HG02938 (cell line): ENCODE data around the gene ZNF221.

Experiments
- ATAC-seq: cut with Tn5 transposase; IDR thresholded peaks from one replicate; pipeline ENCODE4 v1.9.1; 2021; ENCODE audit warnings: mild to moderate bottlenecking, moderate library complexity; ENCODE audit not compliant: unreplicated experiment

The ZNF221 gene

DNA sequence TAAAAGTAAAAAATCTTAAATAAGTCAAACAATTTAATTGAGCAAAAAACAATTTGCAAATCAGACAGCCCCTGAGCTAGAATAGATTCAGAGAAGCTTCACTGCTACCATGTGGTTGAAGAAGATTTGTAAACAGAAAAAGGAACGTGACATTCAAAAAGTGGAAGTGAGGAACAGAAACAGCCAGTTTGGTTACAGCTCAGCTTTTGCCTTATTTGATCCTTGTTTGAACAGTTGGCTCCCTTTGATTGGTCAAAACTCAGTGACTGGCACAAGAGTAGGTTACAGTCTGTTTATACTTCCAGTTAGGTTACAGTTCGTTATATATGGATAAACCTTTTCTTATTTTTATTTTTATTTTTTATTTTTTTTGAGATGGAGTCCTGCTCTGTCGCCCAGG is 5.8 kb downstream of the ZNF221 start:
- ATAC-seq: no peak

DNA sequence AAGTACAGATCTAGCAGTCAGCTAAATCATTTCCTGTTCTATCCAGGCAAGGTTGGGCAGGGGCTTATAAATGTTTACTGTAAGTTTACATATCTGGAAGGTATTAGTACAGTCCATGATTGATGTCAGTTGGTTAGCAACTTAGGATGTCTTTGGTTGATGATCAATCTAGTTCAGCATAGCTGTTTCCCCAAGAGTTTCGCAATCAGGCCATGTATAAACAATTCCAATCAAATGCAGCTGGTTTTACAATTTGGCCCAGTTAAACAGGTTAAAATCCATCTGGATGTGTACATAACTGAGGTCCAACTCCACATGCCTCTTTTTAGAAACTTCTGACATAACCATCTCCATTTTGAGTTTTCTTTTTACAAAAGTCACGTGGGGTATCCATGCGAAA is 6.9 kb downstream of the ZNF221 start:
- no peak for ATAC-seq

DNA sequence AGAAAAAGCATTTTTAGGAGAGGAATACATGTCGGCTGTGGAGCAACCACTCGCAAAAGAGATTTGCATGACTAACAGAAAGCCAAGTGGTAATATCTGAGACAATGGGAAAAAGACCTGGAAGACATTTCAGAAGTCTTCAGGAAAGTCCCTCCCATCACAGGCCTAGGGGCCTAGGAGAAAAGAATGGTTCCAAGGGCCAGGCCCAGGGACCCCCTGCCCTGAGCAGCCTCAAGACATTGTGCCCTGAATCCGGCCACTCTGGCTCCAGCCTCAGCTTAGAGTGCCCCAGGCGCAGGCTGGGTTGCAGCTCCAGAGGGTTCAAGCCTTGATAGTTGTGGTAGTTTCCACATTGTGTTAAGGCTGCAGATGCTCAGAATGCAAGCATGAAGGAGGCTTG is 9.4 kb downstream of the ZNF221 start:
- ATAC-seq: no peak

DNA sequence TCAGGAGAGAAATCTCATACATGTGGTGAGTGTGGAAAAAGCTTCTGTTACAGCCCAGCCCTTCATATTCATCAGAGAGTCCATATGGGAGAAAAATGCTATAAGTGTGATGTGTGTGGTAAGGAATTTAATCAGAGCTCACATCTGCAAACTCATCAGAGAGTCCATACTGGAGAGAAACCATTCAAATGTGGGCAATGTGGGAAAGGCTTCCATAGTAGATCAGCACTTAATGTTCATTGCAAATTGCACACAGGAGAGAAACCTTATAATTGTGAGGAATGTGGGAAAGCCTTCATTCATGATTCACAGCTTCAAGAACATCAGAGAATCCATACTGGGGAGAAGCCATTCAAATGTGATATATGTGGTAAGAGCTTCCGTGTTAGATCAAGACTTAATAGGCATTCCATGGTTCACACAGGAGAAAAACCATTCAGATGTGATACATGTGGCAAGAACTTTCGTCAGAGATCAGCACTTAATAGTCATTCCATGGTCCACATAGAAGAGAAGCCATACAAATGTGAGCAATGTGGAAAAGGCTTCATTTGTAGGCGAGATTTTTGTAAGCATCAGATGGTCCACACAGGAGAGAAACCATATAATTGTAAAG is 15.2 kb downstream of the ZNF221 start:
- no peak for ATAC-seq

DNA sequence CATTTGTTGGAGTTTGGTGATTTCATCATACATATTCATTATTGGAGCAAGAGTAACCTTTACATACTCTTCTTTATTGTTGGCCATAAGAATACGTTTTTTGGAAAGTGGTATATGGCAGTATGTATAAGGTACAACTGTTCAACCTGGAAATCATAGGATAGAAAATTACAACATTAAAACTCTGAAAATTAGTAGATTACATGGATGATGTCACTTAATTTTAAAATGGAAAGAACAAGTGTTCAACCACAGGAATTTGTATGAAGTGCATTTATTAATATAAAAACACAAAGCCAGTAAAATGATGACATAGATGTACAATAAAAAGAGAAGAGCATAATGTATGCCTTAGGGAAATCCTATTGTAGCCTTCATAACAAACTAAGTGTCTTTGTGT is 25.7 kb downstream of the ZNF221 start:
- no peak for ATAC-seq

DNA sequence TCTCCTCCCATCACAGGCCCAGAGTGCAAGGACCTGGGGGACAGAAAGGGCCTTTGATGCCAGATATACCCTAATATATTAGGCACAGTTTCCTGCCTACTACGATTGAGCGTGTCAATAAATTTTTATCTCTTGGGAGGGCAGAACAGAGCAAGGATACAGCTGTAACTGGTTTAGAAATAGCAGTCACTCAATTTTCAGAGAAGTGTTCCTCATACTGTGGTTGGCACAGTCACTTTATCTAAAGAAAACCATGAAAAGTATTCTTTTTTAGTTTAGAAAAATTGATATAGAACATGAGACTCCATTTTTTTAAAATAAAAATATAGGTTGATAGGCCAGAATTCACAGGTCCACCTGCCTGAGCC is 32.5 kb downstream of the ZNF221 start:
- no peak for ATAC-seq

DNA sequence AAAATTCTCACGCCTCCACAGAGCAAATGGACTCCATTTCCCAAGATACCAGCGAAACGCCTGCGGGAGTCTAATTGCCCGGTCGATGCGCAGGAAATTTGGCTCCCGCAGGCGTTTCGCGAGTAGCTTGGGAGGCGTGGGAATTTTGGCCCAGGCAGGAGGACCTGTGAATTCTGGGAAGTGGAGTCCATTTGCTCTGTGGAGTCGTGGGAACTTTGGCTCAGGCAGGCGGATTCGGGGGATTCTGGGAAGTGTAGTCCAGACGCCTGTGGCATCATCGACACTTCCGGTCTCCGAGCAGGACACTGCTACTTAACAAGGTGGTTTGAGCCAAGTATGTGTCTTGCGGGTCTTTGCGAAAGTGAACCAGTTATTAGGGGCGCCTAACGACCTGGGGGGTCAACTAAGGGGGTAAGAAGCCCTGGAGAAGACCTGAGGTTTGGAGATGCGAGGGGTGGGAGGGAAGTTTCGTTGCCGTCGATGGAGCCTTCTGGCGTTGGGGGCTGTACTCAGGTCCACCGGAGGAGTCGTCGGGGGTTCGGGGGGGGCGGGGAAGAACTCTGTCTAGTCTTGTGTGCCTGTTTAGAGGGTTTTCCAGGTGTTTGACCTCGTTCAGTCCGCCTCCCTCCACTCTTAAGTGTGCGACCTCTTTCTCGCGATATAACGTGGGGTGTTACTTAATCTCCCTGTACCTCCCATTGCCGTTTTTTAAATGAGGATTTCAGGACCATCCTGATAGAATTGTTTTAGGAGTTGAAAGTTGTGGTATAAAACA is 33.1 kb downstream of the ZNF221 start, which contains the start of gene ZNF155:
ZNF155 (plus strand) TSS at position 277 of the 775 bp plus-strand sequence. CDS start 4,356 bp downstream, outside the sequence.
- ATAC-seq: peak; percentile 79

DNA sequence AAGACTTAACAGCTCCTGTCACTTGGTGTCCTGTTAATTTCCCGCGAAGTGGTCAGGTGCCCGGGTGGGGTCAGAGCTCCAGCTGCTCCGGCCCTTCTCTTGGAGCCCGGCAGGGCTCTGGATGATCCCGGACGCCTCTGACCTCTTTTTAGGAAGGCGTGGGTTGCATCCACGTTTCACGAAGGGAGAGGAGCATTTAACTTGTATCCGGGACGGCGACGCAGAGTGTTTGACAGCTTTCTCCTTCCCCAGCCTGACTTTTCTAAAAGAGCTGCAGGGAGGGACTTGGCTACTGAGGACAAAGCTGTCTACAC is 33.6 kb downstream of the ZNF221 start:
- ATAC-seq: no peak

DNA sequence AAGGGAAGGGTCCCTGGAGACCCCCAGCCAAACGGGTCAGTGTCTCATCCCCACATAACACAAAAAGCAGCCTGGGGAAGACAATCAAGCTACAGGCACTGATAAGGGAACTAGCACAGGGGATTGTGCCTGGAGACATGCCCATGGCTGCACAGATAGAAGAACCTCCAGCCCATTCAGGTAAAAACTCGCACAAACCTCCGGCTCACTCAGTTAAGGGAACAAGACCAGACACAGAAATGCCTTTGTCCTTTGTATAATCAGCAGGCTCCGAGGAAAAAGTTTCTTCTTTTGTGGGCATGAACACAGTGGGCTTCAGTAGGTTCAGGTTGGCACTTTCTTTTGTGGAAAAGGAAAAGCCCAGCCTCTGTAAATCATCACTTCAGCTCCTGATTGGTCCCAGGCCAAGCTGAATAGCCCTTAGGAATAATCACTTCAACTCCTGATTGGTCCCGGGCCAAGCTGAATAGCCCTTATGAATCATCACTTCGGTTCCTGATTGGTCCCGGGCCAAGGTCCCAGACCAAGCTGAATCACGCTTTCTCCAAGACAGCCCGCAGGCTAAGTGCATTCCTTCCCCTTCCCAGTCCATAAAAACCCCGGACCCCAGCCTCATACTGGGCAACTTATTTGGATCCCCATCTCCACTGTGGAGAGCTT is 46.7 kb downstream of the ZNF221 start:
- ATAC-seq: no peak

DNA sequence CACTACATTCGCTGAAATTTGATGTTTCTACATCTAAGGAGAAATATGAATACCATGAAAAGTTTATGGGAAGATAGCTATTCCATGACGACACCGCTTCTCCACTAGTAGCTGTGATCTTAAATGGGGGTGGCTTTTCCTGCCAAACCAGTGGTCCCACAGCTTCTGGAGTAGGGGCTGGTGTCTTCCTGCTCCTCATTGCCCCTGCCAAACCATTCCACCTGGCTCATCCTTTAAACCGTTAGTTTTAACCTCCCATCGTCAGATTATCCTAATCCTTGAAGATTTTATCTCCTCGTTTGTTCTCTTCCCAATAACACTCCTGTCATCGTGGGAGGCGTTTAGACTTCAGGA is 51.2 kb downstream of the ZNF221 start:
- no peak for ATAC-seq

DNA sequence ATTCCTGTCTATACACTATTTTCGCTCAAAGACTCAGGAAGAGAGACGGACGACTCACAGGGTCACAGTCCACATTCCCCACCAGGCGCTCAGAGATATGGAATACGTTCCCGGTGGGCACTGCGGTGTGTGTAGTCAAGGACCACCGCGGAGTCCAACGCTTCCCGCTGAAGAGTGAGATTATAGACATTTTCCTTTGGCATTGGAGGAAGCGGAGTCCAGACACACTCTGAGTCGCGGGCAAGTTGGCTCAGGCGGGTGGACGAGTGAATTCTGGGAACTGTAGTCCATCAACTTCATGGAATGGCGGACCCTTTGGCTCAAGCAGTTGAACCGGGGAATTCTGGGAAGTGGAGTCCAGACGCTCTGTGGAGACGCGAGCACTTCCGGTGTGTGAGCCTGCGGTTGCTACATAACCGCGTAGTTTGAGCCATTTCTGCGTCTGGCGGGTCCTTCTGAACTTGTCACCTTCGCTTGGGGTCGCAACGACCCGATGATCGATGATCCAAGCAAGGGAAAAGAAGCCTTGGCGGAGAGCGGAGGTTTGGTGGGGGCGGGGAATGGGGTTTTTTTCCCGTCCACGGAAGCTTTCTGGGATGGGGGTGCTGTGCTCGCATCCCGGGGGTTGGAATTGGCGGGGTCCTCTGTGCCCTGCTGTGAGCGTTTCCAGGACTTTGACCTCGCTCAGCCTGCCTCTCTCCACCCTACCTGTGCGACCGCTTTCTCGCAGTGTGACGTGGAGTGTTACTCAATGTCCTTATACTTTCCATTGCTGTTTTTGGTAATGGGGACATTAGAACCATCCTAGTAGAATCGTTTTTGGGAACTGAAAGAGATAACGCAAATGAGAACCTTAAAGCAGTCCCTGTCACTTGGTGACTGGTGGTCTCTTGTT is 51.8 kb downstream of the ZNF221 start, which contains the start of gene ZNF230:
ZNF230 (plus strand) TSS at position 392 of the 895 bp plus-strand sequence. CDS start 4,122 bp downstream, outside the sequence.
- peak; percentile 89 for ATAC-seq

DNA sequence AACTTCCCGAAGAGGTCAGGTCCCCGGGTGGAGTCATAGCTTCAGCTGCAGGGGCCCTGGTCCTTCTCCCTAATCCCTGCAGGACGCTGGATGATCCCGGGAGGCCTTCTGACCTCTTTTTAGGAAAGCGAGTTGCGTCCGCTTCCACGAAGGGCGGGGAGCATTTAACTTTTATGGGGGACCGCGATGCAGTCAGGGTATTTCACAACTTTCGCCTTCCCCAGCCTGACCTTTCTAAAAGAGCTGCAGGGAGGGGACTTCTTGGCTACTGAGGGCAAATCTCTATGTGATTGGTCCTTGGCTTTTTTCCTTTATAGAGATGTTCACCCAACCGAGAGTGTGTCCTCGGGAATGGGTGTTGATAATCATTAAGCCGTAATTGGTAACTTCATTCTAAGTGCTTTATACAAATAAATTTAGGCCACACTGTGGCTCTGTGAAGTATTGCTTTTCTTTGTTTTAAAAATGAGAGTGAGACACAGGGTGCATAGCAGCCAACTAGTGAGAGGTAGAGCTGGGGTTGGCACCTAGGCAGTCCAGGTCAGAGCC is 52.5 kb downstream of the ZNF221 start:
- ATAC-seq: no peak

DNA sequence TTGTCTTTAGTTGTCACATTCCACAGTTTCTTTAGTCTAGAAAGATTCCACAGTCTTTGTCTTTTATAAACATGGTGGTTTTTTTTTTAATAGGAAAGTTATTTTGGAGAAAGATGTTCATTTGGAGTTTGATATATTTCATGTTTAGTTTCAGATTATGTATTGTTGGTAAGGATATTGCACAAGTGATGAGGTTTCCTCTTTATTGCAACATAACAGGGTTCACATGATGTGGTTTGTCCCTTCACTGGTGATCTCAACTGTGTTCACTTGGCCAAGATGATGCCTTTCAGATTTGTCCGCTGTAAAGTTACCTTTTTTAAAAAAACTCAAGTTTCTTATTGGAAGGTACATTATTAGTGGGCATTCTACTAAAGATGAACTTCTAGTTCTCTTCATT is 54.9 kb downstream of the ZNF221 start:
- ATAC-seq: no peak

DNA sequence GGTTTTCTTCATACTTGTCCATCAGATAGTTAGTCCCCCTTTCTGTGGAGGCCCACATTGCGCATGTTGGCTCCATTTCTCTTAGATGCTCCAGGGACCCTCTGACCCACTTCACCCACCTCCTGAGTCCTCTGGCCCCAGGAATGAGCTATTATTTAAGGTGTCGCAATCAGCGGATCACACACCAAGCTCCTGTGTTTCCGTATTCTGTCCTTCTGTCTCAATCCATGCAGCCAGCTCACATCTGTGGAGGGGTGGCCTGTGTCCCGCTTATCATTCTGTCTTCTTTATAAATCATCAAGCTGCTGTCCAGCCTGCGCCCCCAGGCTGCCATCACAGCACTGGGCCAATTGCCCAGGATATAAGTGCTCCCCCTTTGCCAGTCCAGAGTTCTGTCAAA is 56.4 kb downstream of the ZNF221 start:
- ATAC-seq: no peak

DNA sequence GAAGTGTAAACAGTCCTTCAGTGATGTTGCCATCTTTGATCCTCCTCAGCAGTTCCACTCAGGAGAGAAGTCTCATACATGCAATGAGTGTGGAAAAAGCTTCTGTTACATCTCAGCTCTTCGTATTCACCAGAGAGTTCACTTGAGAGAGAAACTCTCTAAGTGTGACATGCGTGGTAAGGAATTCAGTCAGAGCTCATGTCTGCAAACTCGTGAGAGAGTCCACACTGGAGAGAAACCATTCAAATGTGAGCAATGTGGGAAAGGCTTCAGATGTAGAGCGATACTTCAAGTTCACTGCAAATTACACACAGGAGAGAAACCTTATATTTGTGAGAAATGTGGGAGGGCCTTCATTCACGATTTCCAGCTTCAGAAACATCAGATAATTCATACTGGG is 59.4 kb downstream of the ZNF221 start:
- ATAC-seq: no peak
